Heart left ventricle (tissue), 13 donors: ENCODE measurements around the gene CKB.

Experiments used
- CTCF ChIP-seq, 12 donors: fragments of 200-600 bp; sonication (generic) in 4 of 12; IDR thresholded peaks; one replicate each; pipeline versions ENCODE4 v1.5.0 to v1.8.0; 2018 to 2022; ENCODE audit warnings: antibody characterized with exemption in 12 of 12, mild to moderate bottlenecking in 5 of 12
- POLR2A ChIP-seq, 2 donors: fragments of 450-650 bp; IDR thresholded peaks; one replicate each; pipeline ENCODE4 v1.6.1; 2017; ENCODE audit warnings: antibody characterized with exemption in 2 of 2, mild to moderate bottlenecking in 2 of 2, moderate library complexity in 2 of 2
- donor health status: ischemic (EF 13 %, LVEDD 7.1; RV severe dilation, severe dysfunction).
- donor health status: DM: no; HTN: yes; CAD: no.
- donor health status: DM: no; HTN: no; CAD: no.
- donor health status: ischemic (EF 25% LVEDD 6.9; RV normal size, moderate dysfunction).
- donor health status: ischemic (EF 25% LVEDD 5.7; RV mildly dilated, moderate dysfunction).
- donor health status: ischemic (EF 35%, LVEDD 5.7; RV mildly dilated, moderate dysfunction).
- donor health status: nonischemic (EF 11% LVEDD 7.7; RV severe dilation, severe dysfunction).
- donor health status: DM: yes; HTN: yes; CAD: no.
- donor health status: PGD.
- donor health status: ischemic (EF 29% LVEDD 5.4; RV normal size, mild dysfunction).
- donor health status: nonischemic (EF 23%, LVEDD 6.1; RV moderate dilation, normal function).

GRCh38 chr14:103519043-103519836 is 3.4 kb downstream of the CKB start:
- no peak for TF ChIP-seq POLR2A (IDR thresholded peaks at IDR 0.05)
- no peak for TF ChIP-seq CTCF (IDR thresholded peaks at IDR 0.05)
